Transverse colon (tissue), 4 donors: Measurements from ENCODE around the gene GRAMD2B.

Experiments
- CTCF ChIP-seq, 5 experiments: fragments of 200-600 bp in 3 of 5; fragments of 450-650 bp in 2 of 5; sonication (generic) in 3 of 5; IDR thresholded peaks; 1 replicate in 2 of 5; 2 replicates in 3 of 5; pipeline ENCODE4 v1.5.1; 2016 to 2017; ENCODE audit warnings: antibody characterized with exemption in 5 of 5, inconsistent platforms in 3 of 5, mild to moderate bottlenecking in 2 of 5, moderate library complexity in 1 of 5
- EP300 ChIP-seq: sonication (generic); formaldehyde crosslinking; IDR thresholded peaks from one replicate; pipeline ENCODE4 v1.6.1; 2017; ENCODE audit warnings: antibody characterized with exemption, low read depth
- POLR2A ChIP-seq: fragments of 450-650 bp; IDR thresholded peaks from one replicate; pipeline ENCODE4 v1.6.1; 2016; ENCODE audit warnings: antibody characterized with exemption, mild to moderate bottlenecking, moderate library complexity
- POLR2AphosphoS5 ChIP-seq, 3 donors: sonication (generic); formaldehyde crosslinking; IDR thresholded peaks; one replicate each; pipeline ENCODE4 v1.6.1; 2016; ENCODE audit warnings: antibody characterized with exemption in 3 of 3

DNA sequence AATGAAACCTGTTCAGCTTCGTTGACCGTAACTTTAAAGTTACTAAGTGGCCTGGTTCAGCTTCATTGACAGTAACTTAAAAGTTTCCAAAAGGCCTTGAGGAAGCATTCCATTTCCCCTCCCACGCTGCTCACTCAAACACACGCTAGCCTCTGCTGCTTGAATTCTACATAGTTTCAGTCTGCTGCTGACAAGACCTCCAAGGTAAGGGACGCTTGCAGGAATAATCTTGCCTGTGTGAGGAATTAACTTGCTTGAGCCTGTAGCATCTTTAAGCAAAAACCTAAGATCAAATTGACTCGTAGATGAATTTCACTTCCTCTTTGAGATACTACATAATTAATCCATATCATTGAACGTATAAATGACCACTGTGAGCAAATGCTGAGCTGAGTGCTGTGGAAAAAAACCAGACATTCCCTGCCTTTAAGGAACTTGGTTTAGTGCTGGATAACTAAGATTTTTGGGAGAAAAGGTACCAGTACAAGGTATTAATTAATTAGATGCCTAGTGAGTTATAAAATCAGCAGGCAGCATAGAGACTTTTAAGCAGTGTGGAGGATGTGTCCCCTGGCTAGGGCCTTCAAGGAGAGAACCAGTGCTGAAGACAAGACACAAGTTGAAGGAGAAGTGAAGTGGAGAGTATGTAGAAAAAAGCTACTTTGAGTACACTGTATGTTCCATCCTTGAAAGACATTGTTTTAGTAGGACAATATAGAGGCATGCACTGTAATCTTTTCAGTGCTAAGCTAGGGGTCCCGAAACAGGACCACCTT is 39.2 kb downstream of the GRAMD2B start:
- TF ChIP-seq POLR2A (no peak), CTCF (IDR thresholded peaks at IDR 0.05) (no peak), EP300 (no peak), POLR2AphosphoS5 (IDR thresholded peaks at IDR 0.05) (no peak)
